Measurements from ENCODE around the gene SPTY2D1. TPM values are rescaled to one million over a fixed set of nuclear protein-coding genes. Genes with fewer than 3 reads are reported as not detected.
A peak's percentile ranks its signal among the peaks of the same experiment; 100 is the strongest.

Gene SPTY2D1
- polyA plus RNA-seq, 3 donors = 8.4 to 14.9 (median 11.8) TPM

GRCh38 chr11:18632841-18633240, 1.3 kb downstream of the SPTY2D1 start:
- TF ChIP-seq CTCF (IDR thresholded peaks at IDR 0.05) = no peak

GRCh38 chr11:18624161-18624560, 10.0 kb downstream of the SPTY2D1 start:
- intact Hi-C loops (cut with micrococcal nuclease) = no loop called here
- peaks cover 93% of the 10 kb centered on the region for H4K20me1 ChIP-seq (ENCODE audit: insufficient read depth, low read length)
- no peak overlapping the region for H3K4me3 ChIP-seq (replicated peaks in 1 of 3; ENCODE audit: low read depth in 2 of 3, low read length in 3 of 3)
- Mint-ChIP-seq H3K27me3 (ENCODE audit: low read depth in 3 of 3) (peaks cover 0 to 2% (median 0%) of the 10 kb centered on the region in 3 donors), H3K4me3 (no peak overlapping the region), H3K4me1 (peaks cover 9% of the 10 kb centered on the region), H3K36me3 (peaks cover 5 to 18% of the 10 kb centered on the region in 2 donors), H3K9me3 (no peaks in the 10 kb centered on the region), H3K27ac (no peak overlapping the region)
- peaks cover 98% of the 10 kb centered on the region for H3K79me2 ChIP-seq (ENCODE audit: insufficient read depth, low read length)
- TF ChIP-seq CTCF (IDR thresholded peaks at IDR 0.05) = no peak
- H2AFZ ChIP-seq (ENCODE audit: insufficient read depth, low read depth, low read length, poor library complexity, severe bottlenecking) = no peak overlapping the region
- no peak overlapping the region for H3K27ac ChIP-seq (ENCODE audit: low read depth in 1 of 2, low read length in 2 of 2)
- H3K4me2 ChIP-seq (replicated peaks; ENCODE audit: extremely low read depth, low read length, poor library complexity, severe bottlenecking) = no peak overlapping the region
- no peaks in the 10 kb centered on the region for H3K9me3 ChIP-seq (replicated peaks in 1 of 2; ENCODE audit: control insufficient read depth in 1 of 2, insufficient read depth in 1 of 2, low read length in 2 of 2)
- no peaks in the 10 kb centered on the region for H3K27me3 ChIP-seq (ENCODE audit: control insufficient read depth in 2 of 2, insufficient read depth in 2 of 2, low read length in 2 of 2)
- no peaks in the 10 kb centered on the region for H3K36me3 ChIP-seq (replicated peaks in 1 of 2; ENCODE audit: control insufficient read depth in 1 of 2, insufficient read depth in 2 of 2, low read length in 2 of 2)
- WGBS (ENCODE audit: insufficient coverage) = 100% methylated on average over 1 of the region's 1 CpG
- H3K4me1 ChIP-seq (ENCODE audit: control insufficient read depth in 1 of 2, insufficient read depth in 2 of 2, low read length in 2 of 2) = no peaks in the 10 kb centered on the region
- H3K9ac ChIP-seq (ENCODE audit: insufficient read depth, low read length, poor library complexity, severe bottlenecking) = no peak overlapping the region
- DNase-seq = no peak

More at GRCh38 chr11:18632841-18633240, 1.3 kb downstream of the SPTY2D1 start:
- no peak overlapping the region for H3K9ac ChIP-seq (ENCODE audit: insufficient read depth, low read length, poor library complexity, severe bottlenecking)
- peak overlapping the region in 1 of 3 experiments; percentile 85 for H3K4me3 ChIP-seq (replicated peaks in 1 of 3; ENCODE audit: low read depth in 2 of 3, low read length in 3 of 3)
- peaks cover 27% of the 10 kb centered on the region for H4K20me1 ChIP-seq (ENCODE audit: insufficient read depth, low read length)
- H3K4me1 ChIP-seq (ENCODE audit: control insufficient read depth in 1 of 2, insufficient read depth in 2 of 2, low read length in 2 of 2) = peaks cover 15 to 19% of the 10 kb centered on the region in 2 donors
- H3K9me3 ChIP-seq (replicated peaks in 1 of 2; ENCODE audit: control insufficient read depth in 1 of 2, insufficient read depth in 1 of 2, low read length in 2 of 2) = no peaks in the 10 kb centered on the region
- no peak for DNase-seq
- no peak overlapping the region for H3K4me3 Mint-ChIP-seq
- no peak overlapping the region for H2AFZ ChIP-seq (ENCODE audit: insufficient read depth, low read depth, low read length, poor library complexity, severe bottlenecking)
- peaks cover 64% of the 10 kb centered on the region for H3K79me2 ChIP-seq (ENCODE audit: insufficient read depth, low read length)
- peaks cover 1 to 4% of the 10 kb centered on the region in 2 donors for H3K36me3 Mint-ChIP-seq
- peak overlapping the region; percentile 81 for H3K4me2 ChIP-seq (replicated peaks; ENCODE audit: extremely low read depth, low read length, poor library complexity, severe bottlenecking)
- peak overlapping the region in 2 of 7 donors; percentile 100 for H3K27ac Mint-ChIP-seq
- intact Hi-C loops (cut with micrococcal nuclease) = loop anchor here (5.0 to 10.0 kb wide), 7 partner anchors 46 to 308 kb away; partner anchors contain the start of genes TMEM86A (in 2 of the 2), TSG101 (in 2 of the 2), GTF2H1 (in 1 of the 2) and HPS5 (in 1 of the 2)
- H3K27me3 Mint-ChIP-seq (ENCODE audit: low read depth in 3 of 3) = peaks cover 0 to 11% (median 2%) of the 10 kb centered on the region in 3 donors
- no peaks in the 10 kb centered on the region for H3K9me3 Mint-ChIP-seq
- peaks cover 18% of the 10 kb centered on the region for H3K4me1 Mint-ChIP-seq
- H3K36me3 ChIP-seq (replicated peaks in 1 of 2; ENCODE audit: control insufficient read depth in 1 of 2, insufficient read depth in 2 of 2, low read length in 2 of 2) = peaks cover 0 to 8% of the 10 kb centered on the region in 2 donors
- H3K27me3 ChIP-seq (ENCODE audit: control insufficient read depth in 2 of 2, insufficient read depth in 2 of 2, low read length in 2 of 2) = no peaks in the 10 kb centered on the region
- H3K27ac ChIP-seq (ENCODE audit: low read depth in 1 of 2, low read length in 2 of 2) = no peak overlapping the region
- 38% methylated on average over 1 of the region's 2 CpGs for WGBS (ENCODE audit: insufficient coverage)
